AG04449 (cell line): ENCODE measurements around the gene RBP7.

Experiments used
- CTCF ChIA-PET: fragments of 350-600 bp; formaldehyde crosslinking; extraction: SDS; loops from one replicate; lab custom pipeline; 2021; ENCODE audit warnings: antibody characterized with exemption; lab: Yijun Ruan, JAX
- POLR2A ChIA-PET: fragments of 400-600, 350-600 bp; formaldehyde crosslinking; extraction: SDS; loops from one replicate; lab custom pipeline; 2020; ENCODE audit warnings: antibody characterized with exemption, inconsistent platforms; lab: Yijun Ruan, JAX
- DNase-seq: peaks from one replicate; pipeline ENCODE4 v3.0.0-alpha.2; 2010; ENCODE audit warnings: low read depth, low spot score
- H3K4me3 ChIP-seq: 2 replicates; pipeline ENCODE4 v1.5.1; 2011; ENCODE audit warnings: low read depth, mild to moderate bottlenecking, control low read depth, low read length
- CTCF ChIP-seq: IDR thresholded peaks from one replicate; pipeline ENCODE4 v1.5.1; 2011; ENCODE audit warnings: mild to moderate bottlenecking, moderate library complexity, low read length, control low read depth, inconsistent platforms; ENCODE audit not compliant: insufficient read depth; ENCODE audit errors: missing control alignments

RBP7 gene

GRCh38 chr1:10060311-10061100, 63.5 kb downstream of the RBP7 start:
- no peak overlapping the region for H3K4me3 ChIP-seq
- ChIA-PET CTCF (no interaction called here), POLR2A (no interaction called here)
- no peak for TF ChIP-seq CTCF
- no peak for DNase-seq

GRCh38 chr1:10061276-10061675, 64.2 kb downstream of the RBP7 start:
- TF ChIP-seq CTCF: no peak
- no peak for DNase-seq
- no peak overlapping the region for H3K4me3 ChIP-seq
- ChIA-PET CTCF (interaction anchor here (1.4 kb wide), 1 partner anchor 27 kb away, joined by 3 read pairs; no protein-coding TSS in a partner anchor), POLR2A (no interaction called here)

GRCh38 chr1:10063878-10064277, 66.8 kb downstream of the RBP7 start:
- no peak for DNase-seq
- POLR2A ChIA-PET: no interaction called here
- TF ChIP-seq CTCF: no peak
- CTCF ChIA-PET: no interaction called here
- H3K4me3 ChIP-seq: no peak overlapping the region

GRCh38 chr1:10064416-10065343, 67.7 kb downstream of the RBP7 start:
- POLR2A ChIA-PET: no interaction called here
- no peak for DNase-seq
- TF ChIP-seq CTCF: no peak
- CTCF ChIA-PET: no interaction called here
- H3K4me3 ChIP-seq: no peak overlapping the region

GRCh38 chr1:10065344-10065685, 68.3 kb downstream of the RBP7 start:
- H3K4me3 ChIP-seq: no peak overlapping the region
- DNase-seq: no peak
- ChIA-PET POLR2A (no interaction called here), CTCF (no interaction called here)
- no peak for TF ChIP-seq CTCF
